ENCODE results near the gene POLR2J3. TPM values are rescaled to one million over a fixed set of nuclear protein-coding genes. Genes with fewer than 3 reads are reported as not detected.
"Not testable (repeated sequence)": the region's sequence is repeated elsewhere in the genome, so short reads cannot be mapped to it uniquely, and the experiment has no call there.

POLR2J3 gene
- total and polyA plus RNA-seq, 12 donors = 2.0 to 221 (median 21.3) TPM

DNA sequence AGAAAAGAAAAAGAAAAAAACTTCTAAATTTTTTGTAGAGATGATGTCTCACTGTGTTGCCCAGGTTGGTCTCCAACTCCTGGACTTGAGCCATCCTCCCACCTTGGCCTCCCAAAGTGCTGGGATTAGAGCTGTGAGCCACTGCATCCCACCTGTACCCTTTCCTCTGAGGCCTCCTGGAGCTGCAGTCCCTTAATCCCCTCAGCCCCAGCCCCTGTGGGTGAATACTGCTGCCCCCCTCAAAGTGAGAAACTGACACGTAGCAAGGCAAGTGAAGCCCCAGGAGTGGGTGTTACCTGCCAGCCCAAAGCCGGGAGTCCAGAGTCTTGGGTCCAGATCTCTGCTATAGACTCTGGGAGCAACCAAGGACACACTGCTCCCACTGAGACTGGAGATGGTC, 47.6 kb downstream of the POLR2J3 start:
- DNase-seq = peak in 4 of 7 donors; percentile 5 to 20 (median 12)
- H3K27ac ChIP-seq; intact Hi-C loops (cut with DNase I); H3K9me3 ChIP-seq (replicated peaks in 1 of 3); H3K4me3 ChIP-seq; H3K36me3 ChIP-seq (replicated peaks in 1 of 2); H3K4me1 ChIP-seq (replicated peaks in 1 of 2); H3K27me3 ChIP-seq: not testable (repeated sequence)
- 33 to 55% (median 40%) methylated on average over 1 of the region's 2 CpGs; no CpG with 5 or more reads in 1 of the 4 donors for WGBS, 4 donors

DNA sequence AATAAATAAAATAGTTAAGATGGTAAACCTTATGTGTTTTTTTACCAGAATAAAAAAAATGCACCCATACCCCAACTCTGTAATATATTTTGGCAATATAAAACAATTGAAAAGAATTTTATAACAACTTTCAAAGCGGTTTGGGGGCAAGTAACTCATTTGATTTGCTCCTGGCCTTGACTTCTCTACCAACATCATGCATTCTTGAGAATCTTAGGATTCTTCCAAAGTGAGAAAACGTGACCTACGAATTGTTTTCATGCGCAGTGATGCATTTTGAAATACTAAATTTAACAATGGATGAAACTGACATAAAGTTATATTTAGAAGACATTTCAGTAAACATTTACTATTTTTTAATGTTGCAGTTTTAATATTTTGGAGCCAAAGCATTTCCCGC, 51.6 kb downstream of the POLR2J3 start:
- 67 to 89% (median 86%) methylated on average over 3 to 4 of the region's 5 CpGs; no CpG with 5 or more reads in 1 of the 4 donors for WGBS, 4 donors
- H3K27me3 ChIP-seq; H3K36me3 ChIP-seq (replicated peaks in 1 of 2); H3K27ac ChIP-seq; intact Hi-C loops (cut with DNase I); H3K4me3 ChIP-seq; H3K9me3 ChIP-seq (replicated peaks in 1 of 3); H3K4me1 ChIP-seq (replicated peaks in 1 of 2); DNase-seq: not testable (repeated sequence)

DNA sequence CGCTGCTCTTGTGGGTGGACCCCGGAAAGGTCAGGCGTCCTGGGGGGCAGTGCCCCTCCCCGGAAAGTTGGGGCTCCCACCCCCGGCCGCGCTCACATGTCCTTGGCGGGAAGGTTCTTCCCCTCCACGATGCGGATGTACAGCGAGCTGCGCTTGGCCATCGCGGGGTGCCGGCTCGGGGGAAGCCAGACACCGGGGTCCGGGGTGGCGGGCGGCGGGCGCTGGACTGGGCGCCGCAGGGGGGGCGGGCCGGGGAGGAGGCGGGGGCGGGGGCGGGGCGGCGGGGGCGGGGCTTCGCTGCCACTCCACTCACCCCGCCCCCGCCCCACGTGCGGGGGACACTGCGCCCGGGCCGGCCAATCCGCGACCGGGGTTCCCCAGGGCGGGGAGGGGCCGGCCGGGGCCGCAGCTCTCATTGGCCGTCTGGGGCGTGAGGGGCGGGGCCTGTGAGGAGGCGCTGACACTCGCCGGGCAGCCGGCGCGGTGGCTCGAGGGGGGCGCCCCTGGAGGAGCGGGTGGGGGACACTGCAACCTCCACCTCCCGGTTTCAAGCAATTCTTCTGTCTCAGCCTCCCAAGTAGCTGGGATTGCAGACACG, 54.7 kb downstream of the POLR2J3 start, which contains the start of gene RASA4B:
TSS of gene RASA4B (minus strand) at position 228 of the 598 bp plus-strand sequence. CDS start at position 161, 67 bp downstream.
- H3K9me3 ChIP-seq (replicated peaks in 1 of 3); H3K4me3 ChIP-seq; H3K4me1 ChIP-seq (replicated peaks in 1 of 2); H3K27ac ChIP-seq; H3K27me3 ChIP-seq; intact Hi-C loops (cut with DNase I); H3K36me3 ChIP-seq (replicated peaks in 1 of 2): not testable (repeated sequence)
- WGBS, 4 donors = 0% methylated on average over 12 to 17 of the region's 61 CpGs; no CpG with 5 or more reads in 2 of the 4 donors
- DNase-seq = peak in 2 of 7 donors; percentile 9 to 27

Other genes with a start within 250 kb of the POLR2J3 start
- gene SPDYE6, start 216.1 kb downstream of the POLR2J3 start, total RNA-seq = under 1 TPM in 1 of 9 donors, not detected in 8; 0.11 TPM
- gene SPDYE6, start 216.1 kb downstream of the POLR2J3 start, polyA plus RNA-seq = not detected
- 10 to 100 TPM; 19.4 to 54.7 (median 30.6) TPM for gene PRKRIP1, start 176.2 kb downstream of the POLR2J3 start, total RNA-seq
- 100 to 1,000 TPM in 1 of 3 donors, 10 to 100 TPM in 2; 27.7 to 114 (median 65.9) TPM for gene PRKRIP1, start 176.2 kb downstream of the POLR2J3 start, polyA plus RNA-seq
- gene ORAI2, start 139.0 kb downstream of the POLR2J3 start, total RNA-seq = 100 to 1,000 TPM in 1 of 9 donors, 10 to 100 TPM in 7, 1 to 10 TPM in 1; 6.9 to 110 (median 41.1) TPM
- gene ORAI2, start 139.0 kb downstream of the POLR2J3 start, polyA plus RNA-seq = 10 to 100 TPM in 1 of 3 donors, 1 to 10 TPM in 2; 7.0 to 12.7 (median 7.0) TPM
- 10 to 100 TPM; 12.1 to 37.4 (median 12.8) TPM for gene ALKBH4, start 107.7 kb downstream of the POLR2J3 start, total RNA-seq
- 1 to 10 TPM; 6.0 to 9.2 (median 9.1) TPM for gene ALKBH4, start 107.7 kb downstream of the POLR2J3 start, polyA plus RNA-seq
- 10 to 100 TPM; 13.0 to 48.9 (median 24.9) TPM for gene LRWD1, start 107.6 kb downstream of the POLR2J3 start, total RNA-seq
- 10 to 100 TPM in 2 of 3 donors, 1 to 10 TPM in 1; 7.3 to 24.5 (median 22.9) TPM for gene LRWD1, start 107.6 kb downstream of the POLR2J3 start, polyA plus RNA-seq
- gene POLR2J, start 93.7 kb downstream of the POLR2J3 start, total RNA-seq = 10 to 100 TPM; 15.0 to 79.4 (median 54.2) TPM
- gene POLR2J, start 93.7 kb downstream of the POLR2J3 start, polyA plus RNA-seq = 100 to 1,000 TPM in 2 of 3 donors, 10 to 100 TPM in 1; 75.8 to 295 (median 172) TPM
- gene RASA4B, start 54.8 kb downstream of the POLR2J3 start, total RNA-seq = 10 to 100 TPM; 12.1 to 40.5 (median 22.9) TPM
- gene RASA4B, start 54.8 kb downstream of the POLR2J3 start, polyA plus RNA-seq = 100 to 1,000 TPM in 1 of 3 donors, 10 to 100 TPM in 1, 1 to 10 TPM in 1; 1.9 to 150 (median 66.8) TPM
- 10 to 100 TPM in 1 of 9 donors, 1 to 10 TPM in 6, under 1 TPM in 2; 0.41 to 13.9 (median 5.3) TPM for gene UPK3BL2, start 28.9 kb downstream of the POLR2J3 start, total RNA-seq
- 10 to 100 TPM in 2 of 3 donors, 1 to 10 TPM in 1; 2.4 to 62.9 (median 17.8) TPM for gene UPK3BL2, start 28.9 kb downstream of the POLR2J3 start, polyA plus RNA-seq
- gene SPDYE2, start 21.4 kb downstream of the POLR2J3 start, total RNA-seq = under 1 TPM in 2 of 9 donors, not detected in 7; 0.15 to 0.29 TPM
- under 1 TPM in 1 of 3 donors, not detected in 2; 0.17 TPM for gene SPDYE2, start 21.4 kb downstream of the POLR2J3 start, polyA plus RNA-seq
- gene RASA4, start 44.2 kb upstream of the POLR2J3 start, total RNA-seq = 100 to 1,000 TPM in 1 of 9 donors, 10 to 100 TPM in 8; 18.3 to 118 (median 51.2) TPM
- 100 to 1,000 TPM in 2 of 3 donors, 1 to 10 TPM in 1; 8.3 to 197 (median 115) TPM for gene RASA4, start 44.2 kb upstream of the POLR2J3 start, polyA plus RNA-seq
- gene UPK3BL1, start 70.2 kb upstream of the POLR2J3 start, total RNA-seq = 10 to 100 TPM in 7 of 9 donors, 1 to 10 TPM in 2; 3.4 to 27.7 (median 14.1) TPM
- 100 to 1,000 TPM in 2 of 3 donors, 10 to 100 TPM in 1; 11.3 to 137 (median 132) TPM for gene UPK3BL1, start 70.2 kb upstream of the POLR2J3 start, polyA plus RNA-seq
- gene SPDYE2B, start 77.7 kb upstream of the POLR2J3 start, total RNA-seq = not detected
- gene SPDYE2B, start 77.7 kb upstream of the POLR2J3 start, polyA plus RNA-seq = not detected
- gene POLR2J2, start 99.1 kb upstream of the POLR2J3 start, total RNA-seq = 1 to 10 TPM in 7 of 9 donors, under 1 TPM in 1, not detected in 1; 0.55 to 8.6 (median 3.0) TPM
- 1 to 10 TPM; 3.9 to 4.1 (median 4.1) TPM for gene POLR2J2, start 99.1 kb upstream of the POLR2J3 start, polyA plus RNA-seq
- 10 to 100 TPM in 7 of 9 donors, 1 to 10 TPM in 2; 6.1 to 25.6 (median 11.2) TPM for gene FAM185A, start 176.4 kb upstream of the POLR2J3 start, total RNA-seq
- gene FAM185A, start 176.4 kb upstream of the POLR2J3 start, polyA plus RNA-seq = 1 to 10 TPM; 5.9 to 8.5 (median 6.0) TPM

Data from adrenal gland (tissue), 12 donors.